Measurements from ENCODE around the gene VPS39.
"Not testable (repeated sequence)": the region's sequence is repeated elsewhere in the genome, so short reads cannot be mapped to it uniquely, and the experiment has no call there.

- TF ChIP-seq ZNF274 (IDR thresholded peaks at IDR 0.05; ENCODE audit: low read length); ZNF274 (tag by site-specific recombination; IDR thresholded peaks at IDR 0.05; ENCODE audit: borderline replicate concordance); SALL2 (tag by site-specific recombination; IDR thresholded peaks at IDR 0.05; ENCODE audit: borderline replicate concordance); ZNF629 (tag by site-specific recombination; IDR thresholded peaks at IDR 0.05); ZNF600 (tag by site-specific recombination; IDR thresholded peaks at IDR 0.05); ZNF571 (tag by site-specific recombination; IDR thresholded peaks at IDR 0.05); HOXA7 (CRISPR knock-in tag; IDR thresholded peaks at IDR 0.05; ENCODE audit: borderline replicate concordance); ZBTB7A (tag by site-specific recombination; IDR thresholded peaks at IDR 0.05; ENCODE audit: low read depth); ZNF138 (tag by site-specific recombination; IDR thresholded peaks at IDR 0.05; ENCODE audit: borderline replicate concordance); GFI1B (tag by site-specific recombination; IDR thresholded peaks at IDR 0.05); ZFHX2 (tag by site-specific recombination; conservative IDR thresholded peaks at IDR 0.05): not testable (repeated sequence)
- TF ChIP-seq, protein P1, sequence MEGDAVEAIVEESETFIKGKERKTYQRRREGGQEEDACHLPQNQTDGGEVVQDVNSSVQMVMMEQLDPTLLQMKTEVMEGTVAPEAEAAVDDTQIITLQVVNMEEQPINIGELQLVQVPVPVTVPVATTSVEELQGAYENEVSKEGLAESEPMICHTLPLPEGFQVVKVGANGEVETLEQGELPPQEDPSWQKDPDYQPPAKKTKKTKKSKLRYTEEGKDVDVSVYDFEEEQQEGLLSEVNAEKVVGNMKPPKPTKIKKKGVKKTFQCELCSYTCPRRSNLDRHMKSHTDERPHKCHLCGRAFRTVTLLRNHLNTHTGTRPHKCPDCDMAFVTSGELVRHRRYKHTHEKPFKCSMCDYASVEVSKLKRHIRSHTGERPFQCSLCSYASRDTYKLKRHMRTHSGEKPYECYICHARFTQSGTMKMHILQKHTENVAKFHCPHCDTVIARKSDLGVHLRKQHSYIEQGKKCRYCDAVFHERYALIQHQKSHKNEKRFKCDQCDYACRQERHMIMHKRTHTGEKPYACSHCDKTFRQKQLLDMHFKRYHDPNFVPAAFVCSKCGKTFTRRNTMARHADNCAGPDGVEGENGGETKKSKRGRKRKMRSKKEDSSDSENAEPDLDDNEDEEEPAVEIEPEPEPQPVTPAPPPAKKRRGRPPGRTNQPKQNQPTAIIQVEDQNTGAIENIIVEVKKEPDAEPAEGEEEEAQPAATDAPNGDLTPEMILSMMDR (tag by site-specific recombination; IDR thresholded peaks at IDR 0.05) = not testable (repeated sequence)
- TF ChIP-seq, protein P2, sequence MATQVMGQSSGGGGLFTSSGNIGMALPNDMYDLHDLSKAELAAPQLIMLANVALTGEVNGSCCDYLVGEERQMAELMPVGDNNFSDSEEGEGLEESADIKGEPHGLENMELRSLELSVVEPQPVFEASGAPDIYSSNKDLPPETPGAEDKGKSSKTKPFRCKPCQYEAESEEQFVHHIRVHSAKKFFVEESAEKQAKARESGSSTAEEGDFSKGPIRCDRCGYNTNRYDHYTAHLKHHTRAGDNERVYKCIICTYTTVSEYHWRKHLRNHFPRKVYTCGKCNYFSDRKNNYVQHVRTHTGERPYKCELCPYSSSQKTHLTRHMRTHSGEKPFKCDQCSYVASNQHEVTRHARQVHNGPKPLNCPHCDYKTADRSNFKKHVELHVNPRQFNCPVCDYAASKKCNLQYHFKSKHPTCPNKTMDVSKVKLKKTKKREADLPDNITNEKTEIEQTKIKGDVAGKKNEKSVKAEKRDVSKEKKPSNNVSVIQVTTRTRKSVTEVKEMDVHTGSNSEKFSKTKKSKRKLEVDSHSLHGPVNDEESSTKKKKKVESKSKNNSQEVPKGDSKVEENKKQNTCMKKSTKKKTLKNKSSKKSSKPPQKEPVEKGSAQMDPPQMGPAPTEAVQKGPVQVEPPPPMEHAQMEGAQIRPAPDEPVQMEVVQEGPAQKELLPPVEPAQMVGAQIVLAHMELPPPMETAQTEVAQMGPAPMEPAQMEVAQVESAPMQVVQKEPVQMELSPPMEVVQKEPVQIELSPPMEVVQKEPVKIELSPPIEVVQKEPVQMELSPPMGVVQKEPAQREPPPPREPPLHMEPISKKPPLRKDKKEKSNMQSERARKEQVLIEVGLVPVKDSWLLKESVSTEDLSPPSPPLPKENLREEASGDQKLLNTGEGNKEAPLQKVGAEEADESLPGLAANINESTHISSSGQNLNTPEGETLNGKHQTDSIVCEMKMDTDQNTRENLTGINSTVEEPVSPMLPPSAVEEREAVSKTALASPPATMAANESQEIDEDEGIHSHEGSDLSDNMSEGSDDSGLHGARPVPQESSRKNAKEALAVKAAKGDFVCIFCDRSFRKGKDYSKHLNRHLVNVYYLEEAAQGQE (tag by site-specific recombination; IDR thresholded peaks at IDR 0.05) = not testable (repeated sequence)
Measured at GRCh38 chr15:42228981-42229380, 20.9 kb upstream of the VPS39 start.
